Rectal smooth muscle tissue (tissue), 1 donor: ENCODE measurements around the gene RAPGEF2.

ENCODE experiments used
- H3K27ac ChIP-seq: one replicate; pipeline ENCODE4 v1.7.0; 2013; ENCODE audit warnings: low read depth, low read length, inconsistent platforms
- H3K27me3 ChIP-seq: one replicate; pipeline ENCODE4 v1.7.0; 2013; ENCODE audit warnings: low read length; ENCODE audit not compliant: control insufficient read depth, insufficient read depth
- H3K36me3 ChIP-seq: one replicate; pipeline ENCODE4 v1.7.0; 2013; ENCODE audit warnings: low read length; ENCODE audit not compliant: control insufficient read depth, insufficient read depth
- H3K4me1 ChIP-seq: one replicate; pipeline ENCODE4 v1.7.0; 2013; ENCODE audit warnings: low read length; ENCODE audit not compliant: control insufficient read depth, insufficient read depth
- H3K4me3 ChIP-seq: one replicate; pipeline ENCODE4 v1.7.0; 2013; ENCODE audit warnings: low read length
- H3K9ac ChIP-seq: one replicate; pipeline ENCODE4 v1.7.0; 2013; ENCODE audit warnings: low read length

The RAPGEF2 gene

GRCh38 chr4:159227984-159228383, 125.1 kb downstream of the RAPGEF2 start:
- Histone ChIP-seq H3K27me3 (no peaks in the 10 kb centered on the region), H3K4me1 (peaks cover 7% of the 10 kb centered on the region), H3K9ac (no peak overlapping the region), H3K36me3 (no peaks in the 10 kb centered on the region), H3K4me3 (peak overlapping the region; percentile 50), H3K27ac (peak overlapping the region; percentile 67)

- no peak overlapping the region for H3K9ac ChIP-seq
- H3K27ac ChIP-seq, result no peak overlapping the region
- H3K4me3 ChIP-seq, result no peak overlapping the region
These were observed 126.3 kb downstream of the RAPGEF2 start for GRCh38 chr4:159229164-159229563.

GRCh38 chr4:159232465-159233106, 129.7 kb downstream of the RAPGEF2 start:
- no peak overlapping the region for H3K9ac ChIP-seq
- no peaks in the 10 kb centered on the region for H3K36me3 ChIP-seq
- H3K4me3 ChIP-seq, result no peak overlapping the region
- no peak overlapping the region for H3K27ac ChIP-seq
- H3K4me1 ChIP-seq, result peaks cover 3% of the 10 kb centered on the region
- no peaks in the 10 kb centered on the region for H3K27me3 ChIP-seq

More at GRCh38 chr4:159229164-159229563, 126.3 kb downstream of the RAPGEF2 start:
- Histone ChIP-seq H3K27me3 (no peaks in the 10 kb centered on the region), H3K36me3 (no peaks in the 10 kb centered on the region), H3K4me1 (peaks cover 7% of the 10 kb centered on the region)

GRCh38 chr4:159235779-159236368, 133.0 kb downstream of the RAPGEF2 start:
- Histone ChIP-seq H3K27ac (no peak overlapping the region), H3K36me3 (no peaks in the 10 kb centered on the region), H3K9ac (no peak overlapping the region), H3K4me1 (no peaks in the 10 kb centered on the region), H3K27me3 (no peaks in the 10 kb centered on the region), H3K4me3 (no peak overlapping the region)

- Histone ChIP-seq H3K27me3 (no peaks in the 10 kb centered on the region), H3K4me3 (no peak overlapping the region), H3K36me3 (no peaks in the 10 kb centered on the region), H3K9ac (no peak overlapping the region), H3K4me1 (no peaks in the 10 kb centered on the region), H3K27ac (no peak overlapping the region)
These were observed 135.1 kb downstream of the RAPGEF2 start for GRCh38 chr4:159237975-159238374.

- no peak overlapping the region for H3K4me3 ChIP-seq
- H3K9ac ChIP-seq, result no peak overlapping the region
- no peaks in the 10 kb centered on the region for H3K4me1 ChIP-seq
- no peaks in the 10 kb centered on the region for H3K27me3 ChIP-seq
- no peak overlapping the region for H3K27ac ChIP-seq
- H3K36me3 ChIP-seq, result no peaks in the 10 kb centered on the region
These were observed 135.8 kb downstream of the RAPGEF2 start for GRCh38 chr4:159238631-159239030.

- Histone ChIP-seq H3K9ac (no peak overlapping the region), H3K36me3 (no peaks in the 10 kb centered on the region), H3K4me3 (no peak overlapping the region), H3K4me1 (no peaks in the 10 kb centered on the region), H3K27me3 (no peaks in the 10 kb centered on the region), H3K27ac (no peak overlapping the region)
These were observed 136.8 kb downstream of the RAPGEF2 start for GRCh38 chr4:159239629-159240028.

GRCh38 chr4:159240046-159240445, 137.2 kb downstream of the RAPGEF2 start:
- no peak overlapping the region for H3K9ac ChIP-seq
- H3K27me3 ChIP-seq, result no peaks in the 10 kb centered on the region
- no peak overlapping the region for H3K4me3 ChIP-seq
- no peaks in the 10 kb centered on the region for H3K4me1 ChIP-seq
- H3K36me3 ChIP-seq, result no peaks in the 10 kb centered on the region
- no peak overlapping the region for H3K27ac ChIP-seq

- Histone ChIP-seq H3K27me3 (no peaks in the 10 kb centered on the region), H3K36me3 (no peaks in the 10 kb centered on the region), H3K27ac (no peak overlapping the region), H3K9ac (no peak overlapping the region), H3K4me3 (no peak overlapping the region), H3K4me1 (no peaks in the 10 kb centered on the region)
These were observed 137.8 kb downstream of the RAPGEF2 start for GRCh38 chr4:159240687-159241086.

GRCh38 chr4:159242427-159242826, 139.5 kb downstream of the RAPGEF2 start:
- no peak overlapping the region for H3K9ac ChIP-seq
- H3K4me3 ChIP-seq, result no peak overlapping the region
- no peaks in the 10 kb centered on the region for H3K27me3 ChIP-seq
- no peaks in the 10 kb centered on the region for H3K36me3 ChIP-seq
- H3K27ac ChIP-seq, result no peak overlapping the region
- no peaks in the 10 kb centered on the region for H3K4me1 ChIP-seq

GRCh38 chr4:159248384-159249178, 145.7 kb downstream of the RAPGEF2 start:
- Histone ChIP-seq H3K27me3 (no peaks in the 10 kb centered on the region), H3K4me1 (peaks cover 8% of the 10 kb centered on the region), H3K9ac (no peak overlapping the region), H3K36me3 (peaks cover 2% of the 10 kb centered on the region), H3K27ac (peak overlapping the region; percentile 53), H3K4me3 (no peak overlapping the region)

GRCh38 chr4:159250751-159251325, 148.0 kb downstream of the RAPGEF2 start:
- no peak overlapping the region for H3K4me3 ChIP-seq
- peaks cover 2% of the 10 kb centered on the region for H3K36me3 ChIP-seq
- H3K9ac ChIP-seq, result no peak overlapping the region
- peaks cover 8% of the 10 kb centered on the region for H3K4me1 ChIP-seq
- H3K27ac ChIP-seq, result no peak overlapping the region
- no peaks in the 10 kb centered on the region for H3K27me3 ChIP-seq
